Measurements from ENCODE around the gene MALAT1. TPM values are rescaled to one million over a fixed set of nuclear protein-coding genes. Genes with fewer than 3 reads are reported as not detected.

Gene MALAT1
- total RNA-seq, 1 donor from 2014 or later: 8,553 TPM

DNA sequence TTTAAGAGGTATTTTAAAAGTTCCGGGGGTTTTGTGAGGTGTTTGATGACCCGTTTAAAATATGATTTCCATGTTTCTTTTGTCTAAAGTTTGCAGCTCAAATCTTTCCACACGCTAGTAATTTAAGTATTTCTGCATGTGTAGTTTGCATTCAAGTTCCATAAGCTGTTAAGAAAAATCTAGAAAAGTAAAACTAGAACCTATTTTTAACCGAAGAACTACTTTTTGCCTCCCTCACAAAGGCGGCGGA, 193 bp upstream of the MALAT1 start:
- intact Hi-C loops (cut with DNase I): loop anchor here (2.0 kb wide), 1 partner anchor 76 kb away; the partner anchor contains the start of gene NEAT1
- Histone ChIP-seq H3K9me3 (no peaks in the 10 kb centered on the region), H3K4me3 (peak overlapping the region; percentile 62 to 67), H3K36me3 (peaks cover 29 to 37% of the 10 kb centered on the region in 2 donors), H3K4me1 (peaks cover 21 to 31% of the 10 kb centered on the region in 2 donors), H3K27me3 (no peaks in the 10 kb centered on the region), H3K27ac (peak overlapping the region; percentile 95 to 99)
- TF ChIP-seq CTCF (IDR thresholded peaks at IDR 0.05): no peak
- DNase-seq (ENCODE audit: low spot score in 2 of 2): no peak

DNA sequence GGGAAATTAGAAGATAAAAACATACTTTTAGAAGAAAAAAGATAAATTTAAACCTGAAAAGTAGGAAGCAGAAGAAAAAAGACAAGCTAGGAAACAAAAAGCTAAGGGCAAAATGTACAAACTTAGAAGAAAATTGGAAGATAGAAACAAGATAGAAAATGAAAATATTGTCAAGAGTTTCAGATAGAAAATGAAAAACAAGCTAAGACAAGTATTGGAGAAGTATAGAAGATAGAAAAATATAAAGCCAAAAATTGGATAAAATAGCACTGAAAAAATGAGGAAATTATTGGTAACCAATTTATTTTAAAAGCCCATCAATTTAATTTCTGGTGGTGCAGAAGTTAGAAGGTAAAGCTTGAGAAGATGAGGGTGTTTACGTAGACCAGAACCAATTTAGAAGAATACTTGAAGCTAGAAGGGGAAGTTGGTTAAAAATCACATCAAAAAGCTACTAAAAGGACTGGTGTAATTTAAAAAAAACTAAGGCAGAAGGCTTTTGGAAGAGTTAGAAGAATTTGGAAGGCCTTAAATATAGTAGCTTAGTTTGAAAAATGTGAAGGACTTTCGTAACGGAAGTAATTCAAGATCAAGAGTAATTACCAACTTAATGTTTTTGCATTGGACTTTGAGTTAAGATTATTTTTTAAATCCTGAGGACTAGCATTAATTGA, 1.0 kb downstream of the MALAT1 start:
- H3K36me3 ChIP-seq: peaks cover 41 to 49% of the 10 kb centered on the region in 2 donors
- peak overlapping the region; percentile 95 to 99 for H3K27ac ChIP-seq
- no peak for DNase-seq (ENCODE audit: low spot score in 2 of 2)
- H3K4me3 ChIP-seq: peak overlapping the region; percentile 62 to 67
- H3K27me3 ChIP-seq: no peaks in the 10 kb centered on the region
- intact Hi-C loops (cut with DNase I): loop anchor here (2.0 kb wide), 1 partner anchor 77 kb away; the partner anchor contains the start of gene NEAT1
- no peaks in the 10 kb centered on the region for H3K9me3 ChIP-seq
- H3K4me1 ChIP-seq: peaks cover 12 to 19% of the 10 kb centered on the region in 2 donors
- TF ChIP-seq CTCF (IDR thresholded peaks at IDR 0.05): no peak

GRCh38 chr11:65500387-65501185, 1.7 kb downstream of the MALAT1 start:
- peak overlapping the region; percentile 62 to 67 for H3K4me3 ChIP-seq
- peak overlapping the region; percentile 95 to 99 for H3K27ac ChIP-seq
- H3K9me3 ChIP-seq: no peaks in the 10 kb centered on the region
- peaks cover 8 to 17% of the 10 kb centered on the region in 2 donors for H3K4me1 ChIP-seq
- peaks cover 48 to 56% of the 10 kb centered on the region in 2 donors for H3K36me3 ChIP-seq
- no peaks in the 10 kb centered on the region for H3K27me3 ChIP-seq
- intact Hi-C loops (cut with DNase I): no loop called here
- no peak for DNase-seq (ENCODE audit: low spot score in 2 of 2)
- no peak for TF ChIP-seq CTCF (IDR thresholded peaks at IDR 0.05)

DNA sequence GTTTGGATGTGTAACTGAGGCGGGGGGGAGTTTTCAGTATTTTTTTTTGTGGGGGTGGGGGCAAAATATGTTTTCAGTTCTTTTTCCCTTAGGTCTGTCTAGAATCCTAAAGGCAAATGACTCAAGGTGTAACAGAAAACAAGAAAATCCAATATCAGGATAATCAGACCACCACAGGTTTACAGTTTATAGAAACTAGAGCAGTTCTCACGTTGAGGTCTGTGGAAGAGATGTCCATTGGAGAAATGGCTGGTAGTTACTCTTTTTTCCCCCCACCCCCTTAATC, 2.3 kb downstream of the MALAT1 start:
- peak overlapping the region; percentile 62 to 67 for H3K4me3 ChIP-seq
- DNase-seq (ENCODE audit: low spot score in 2 of 2): no peak
- H3K27me3 ChIP-seq: no peaks in the 10 kb centered on the region
- peaks cover 53 to 62% of the 10 kb centered on the region in 2 donors for H3K36me3 ChIP-seq
- H3K9me3 ChIP-seq: no peaks in the 10 kb centered on the region
- TF ChIP-seq CTCF (IDR thresholded peaks at IDR 0.05): no peak
- intact Hi-C loops (cut with DNase I): no loop called here
- peaks cover 7 to 16% of the 10 kb centered on the region in 2 donors for H3K4me1 ChIP-seq
- peak overlapping the region; percentile 95 to 99 for H3K27ac ChIP-seq

DNA sequence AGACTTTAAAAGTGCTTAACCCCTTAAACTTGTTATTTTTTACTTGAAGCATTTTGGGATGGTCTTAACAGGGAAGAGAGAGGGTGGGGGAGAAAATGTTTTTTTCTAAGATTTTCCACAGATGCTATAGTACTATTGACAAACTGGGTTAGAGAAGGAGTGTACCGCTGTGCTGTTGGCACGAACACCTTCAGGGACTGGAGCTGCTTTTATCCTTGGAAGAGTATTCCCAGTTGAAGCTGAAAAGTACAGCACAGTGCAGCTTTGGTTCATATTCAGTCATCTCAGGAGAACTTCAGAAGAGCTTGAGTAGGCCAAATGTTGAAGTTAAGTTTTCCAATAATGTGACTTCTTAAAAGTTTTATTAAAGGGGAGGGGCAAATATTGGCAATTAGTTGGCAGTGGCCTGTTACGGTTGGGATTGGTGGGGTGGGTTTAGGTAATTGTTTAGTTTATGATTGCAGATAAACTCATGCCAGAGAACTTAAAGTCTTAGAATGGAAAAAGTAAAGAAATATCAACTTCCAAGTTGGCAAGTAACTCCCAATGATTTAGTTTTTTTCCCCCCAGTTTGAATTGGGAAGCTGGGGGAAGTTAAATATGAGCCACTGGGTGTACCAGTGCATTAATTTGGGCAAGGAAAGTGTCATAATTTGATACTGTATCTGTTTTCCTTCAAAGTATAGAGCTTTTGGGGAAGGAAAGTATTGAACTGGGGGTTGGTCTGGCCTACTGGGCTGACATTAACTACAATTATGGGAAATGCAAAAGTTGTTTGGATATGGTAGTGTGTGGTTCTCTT, 2.8 kb downstream of the MALAT1 start:
- peak overlapping the region; percentile 62 to 67 for H3K4me3 ChIP-seq
- TF ChIP-seq CTCF (IDR thresholded peaks at IDR 0.05): no peak
- no peak for DNase-seq (ENCODE audit: low spot score in 2 of 2)
- no peaks in the 10 kb centered on the region for H3K9me3 ChIP-seq
- H3K27me3 ChIP-seq: no peaks in the 10 kb centered on the region
- intact Hi-C loops (cut with DNase I): no loop called here
- peaks cover 9 to 18% of the 10 kb centered on the region in 2 donors for H3K4me1 ChIP-seq
- H3K27ac ChIP-seq: peak overlapping the region; percentile 95 to 99
- peaks cover 58 to 67% of the 10 kb centered on the region in 2 donors for H3K36me3 ChIP-seq

All from ascending aorta (tissue), 2 donors.